GM18526 (cell line): Measurements from ENCODE around the gene CKB.

ENCODE experiments used
- POLR2A ChIP-seq: IDR thresholded peaks from 3 replicates; pipeline ENCODE4 v1.6.1; 2011; ENCODE audit not compliant: insufficient read length; ENCODE audit errors: extremely low read depth

Gene CKB

GRCh38 chr14:103514596-103515421 lies 7.8 kb downstream of the CKB start:
- no peak for TF ChIP-seq POLR2A

- TF ChIP-seq POLR2A: no peak
These were observed 9.7 kb downstream of the CKB start for GRCh38 chr14:103512701-103513611.

GRCh38 chr14:103510724-103511693 lies 11.6 kb downstream of the CKB start:
- no peak for TF ChIP-seq POLR2A

- no peak for TF ChIP-seq POLR2A
These were observed 12.5 kb downstream of the CKB start for GRCh38 chr14:103509864-103510723.

GRCh38 chr14:103508521-103509329 lies 13.9 kb downstream of the CKB start:
- TF ChIP-seq POLR2A: no peak

- TF ChIP-seq POLR2A: no peak
These were observed 14.9 kb downstream of the CKB start for GRCh38 chr14:103507751-103508150.

- no peak for TF ChIP-seq POLR2A
These were observed 17.6 kb downstream of the CKB start for GRCh38 chr14:103504991-103505565.

- TF ChIP-seq POLR2A: no peak
These were observed 19.3 kb downstream of the CKB start for GRCh38 chr14:103503296-103503695.

GRCh38 chr14:103502877-103503276 lies 19.8 kb downstream of the CKB start:
- TF ChIP-seq POLR2A: no peak

GRCh38 chr14:103501921-103502669 lies 20.5 kb downstream of the CKB start:
- TF ChIP-seq POLR2A: no peak

- no peak for TF ChIP-seq POLR2A
These were observed 21.4 kb downstream of the CKB start for GRCh38 chr14:103501041-103501870.
